NT2/D1 (cell line): ENCODE measurements around the gene RIMS4.

Source experiments
- SUZ12 ChIP-seq: IDR thresholded peaks from 2 replicates; pipeline ENCODE4 v1.6.1; 2011; ENCODE audit not compliant: insufficient read length, insufficient read depth; ENCODE audit errors: extremely low read depth
- YY1 ChIP-seq: IDR thresholded peaks from 2 replicates; pipeline ENCODE4 v1.6.1; 2011; ENCODE audit not compliant: insufficient read length, insufficient read depth
- ZNF274 ChIP-seq: IDR thresholded peaks from 2 replicates; pipeline ENCODE4 v1.6.1; 2011; ENCODE audit warnings: mild to moderate bottlenecking, low read depth, low read length

DNA sequence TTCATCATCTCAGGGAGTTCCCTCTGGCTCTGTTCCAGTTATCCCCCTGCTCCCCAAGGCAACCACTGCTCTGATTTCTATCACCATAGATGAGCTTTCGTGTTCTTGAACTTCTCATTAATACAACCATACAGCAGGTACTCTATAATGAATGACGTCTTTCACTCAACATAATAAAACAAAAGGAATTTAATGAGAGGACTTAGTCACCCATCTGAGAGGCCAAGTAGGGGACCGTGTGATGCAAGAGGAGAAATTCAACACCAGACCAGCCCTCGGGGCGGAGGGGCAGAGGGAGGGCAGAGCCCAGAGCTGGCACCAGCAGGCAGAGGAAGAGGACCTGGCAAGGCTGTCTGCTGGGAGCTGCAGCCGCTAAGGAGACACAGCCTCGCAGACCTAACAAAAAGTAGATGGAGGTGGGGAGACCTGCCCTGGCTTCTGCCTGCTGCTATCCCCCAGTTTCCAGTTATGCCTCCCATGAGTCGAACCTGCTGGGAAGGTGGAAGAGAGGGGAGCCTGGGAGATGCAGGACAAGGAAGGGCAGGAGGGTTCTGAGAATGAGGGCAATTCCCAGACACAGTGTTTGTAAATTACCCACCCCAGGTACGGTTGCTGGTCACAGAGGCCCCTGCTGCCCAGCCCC lies 81.4 kb downstream of the RIMS4 start:
- no peak for TF ChIP-seq YY1
- no peak for TF ChIP-seq ZNF274
- TF ChIP-seq SUZ12 = no peak
